Measurements from ENCODE around the gene MXD4.

MXD4 gene

GRCh38 chr4:2292646-2293108 is 30.8 kb upstream of the MXD4 start:
- FAIRE-seq (no peak), DNase-seq (ENCODE audit: insufficient read length, low spot score) (no peak)
- no peak for TF ChIP-seq POLR2AphosphoS5 (IDR thresholded peaks at IDR 0.05; ENCODE audit: low read depth, low read length)
- no peak for TF ChIP-seq SPI1 (IDR thresholded peaks at IDR 0.05; ENCODE audit: low read depth, low read length)
- no peak for TF ChIP-seq POLR2A (IDR thresholded peaks at IDR 0.05; ENCODE audit: low read depth, low read length)
- TF ChIP-seq POU2F2 (IDR thresholded peaks at IDR 0.05; ENCODE audit: low read depth, low read length): no peak
- no peak for TF ChIP-seq TAF1 (IDR thresholded peaks at IDR 0.05; ENCODE audit: low read depth, low read length)
- no peak for TF ChIP-seq PAX5 (IDR thresholded peaks at IDR 0.05; ENCODE audit: insufficient read depth, low read length, severe bottlenecking)

GRCh38 chr4:2291705-2292645 is 30.1 kb upstream of the MXD4 start:
- FAIRE-seq: no peak
- no peak for DNase-seq (ENCODE audit: insufficient read length, low spot score)
- TF ChIP-seq POLR2AphosphoS5 (IDR thresholded peaks at IDR 0.05; ENCODE audit: low read depth, low read length) (no peak), POU2F2 (IDR thresholded peaks at IDR 0.05; ENCODE audit: low read depth, low read length) (no peak), POLR2A (IDR thresholded peaks at IDR 0.05; ENCODE audit: low read depth, low read length) (no peak), SPI1 (IDR thresholded peaks at IDR 0.05; ENCODE audit: low read depth, low read length) (no peak)

DNA sequence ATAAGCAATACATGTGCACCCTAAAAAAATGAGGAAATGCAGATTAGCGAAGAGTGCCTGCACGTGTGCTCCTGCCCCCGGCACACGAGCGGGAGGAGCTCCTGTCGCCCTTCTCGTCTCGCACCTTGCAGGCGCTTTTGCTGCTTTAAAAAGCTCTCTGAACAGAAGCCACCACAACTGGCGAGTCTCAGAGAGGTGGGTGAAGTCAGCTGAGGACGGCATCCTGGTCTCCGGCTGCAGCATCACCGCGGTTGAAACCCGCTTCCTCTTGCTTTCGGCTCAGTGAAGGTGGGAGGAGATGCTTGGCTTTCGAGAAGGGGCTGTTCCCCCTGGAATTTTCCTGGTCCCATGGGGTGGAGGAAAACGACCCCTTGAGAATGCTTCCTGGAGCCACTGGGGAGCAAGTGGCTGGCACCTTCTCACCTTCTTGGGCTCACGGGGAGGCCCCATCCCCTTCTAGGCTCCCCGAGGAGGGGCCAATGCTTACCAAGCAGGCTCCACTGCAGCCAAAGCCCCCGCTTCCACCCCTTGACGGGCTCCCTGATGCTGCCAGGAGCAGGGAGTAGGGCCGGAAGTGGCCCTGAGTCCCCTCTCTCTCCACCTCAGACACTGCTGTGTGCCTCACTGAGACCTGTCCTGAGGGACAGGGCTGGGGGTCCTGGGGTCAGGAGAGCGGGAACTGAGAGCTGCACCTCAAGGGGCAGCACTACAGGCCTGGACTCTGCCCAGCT is 29.2 kb upstream of the MXD4 start:
- DNase-seq (ENCODE audit: insufficient read length, low spot score) (peak; percentile 53), FAIRE-seq (peak; percentile 57)
- TF ChIP-seq POLR2A (IDR thresholded peaks at IDR 0.05; ENCODE audit: low read depth, low read length) (no peak), SPI1 (IDR thresholded peaks at IDR 0.05; ENCODE audit: low read depth, low read length) (peak; percentile 44)

DNA sequence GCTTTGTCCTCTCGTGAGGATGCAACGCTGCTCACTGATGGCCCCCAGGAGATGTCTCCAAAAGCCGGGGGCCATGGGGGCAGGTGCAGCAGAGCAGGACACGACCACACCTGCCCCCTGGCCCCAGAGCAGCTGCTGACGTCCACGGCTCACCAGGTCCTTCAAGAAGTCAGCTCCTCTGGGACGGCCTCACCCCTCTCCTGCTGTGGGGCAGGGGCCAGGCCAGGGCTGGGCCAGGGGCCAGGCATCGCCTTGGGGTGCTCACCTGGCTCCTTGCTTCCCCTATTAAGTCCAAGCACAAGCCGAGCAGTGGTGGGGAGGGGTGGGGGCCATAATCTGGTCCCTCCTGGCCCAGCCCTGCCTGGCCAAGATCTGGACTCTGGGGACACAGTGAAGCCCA is 28.6 kb upstream of the MXD4 start:
- TF ChIP-seq SPI1 (IDR thresholded peaks at IDR 0.05; ENCODE audit: low read depth, low read length): no peak
- TF ChIP-seq POLR2A (IDR thresholded peaks at IDR 0.05; ENCODE audit: low read depth, low read length): no peak
- TF ChIP-seq POU2F2 (IDR thresholded peaks at IDR 0.05; ENCODE audit: low read depth, low read length): no peak
- TF ChIP-seq PAX5 (IDR thresholded peaks at IDR 0.05; ENCODE audit: insufficient read depth, low read length, severe bottlenecking): no peak
- TF ChIP-seq TAF1 (IDR thresholded peaks at IDR 0.05; ENCODE audit: low read depth, low read length): no peak
- TF ChIP-seq POLR2AphosphoS5 (IDR thresholded peaks at IDR 0.05; ENCODE audit: low read depth, low read length): no peak
- FAIRE-seq: no peak

GRCh38 chr4:2289955-2290333 is 28.0 kb upstream of the MXD4 start:
- FAIRE-seq (no peak), DNase-seq (ENCODE audit: insufficient read length, low spot score) (no peak)
- TF ChIP-seq TAF1 (IDR thresholded peaks at IDR 0.05; ENCODE audit: low read depth, low read length) (no peak), POU2F2 (IDR thresholded peaks at IDR 0.05; ENCODE audit: low read depth, low read length) (no peak), POLR2AphosphoS5 (IDR thresholded peaks at IDR 0.05; ENCODE audit: low read depth, low read length) (no peak), PAX5 (IDR thresholded peaks at IDR 0.05; ENCODE audit: insufficient read depth, low read length, severe bottlenecking) (no peak), SPI1 (IDR thresholded peaks at IDR 0.05; ENCODE audit: low read depth, low read length) (no peak), POLR2A (IDR thresholded peaks at IDR 0.05; ENCODE audit: low read depth, low read length) (no peak)

More for the DNA sequence above, 28.6 kb upstream of the MXD4 start:
- no peak for DNase-seq (ENCODE audit: insufficient read length, low spot score)

GRCh38 chr4:2289311-2289954 is 27.5 kb upstream of the MXD4 start:
- DNase-seq (ENCODE audit: insufficient read length, low spot score): no peak
- TF ChIP-seq PAX5 (IDR thresholded peaks at IDR 0.05; ENCODE audit: insufficient read depth, low read length, severe bottlenecking) (no peak), TAF1 (IDR thresholded peaks at IDR 0.05; ENCODE audit: low read depth, low read length) (no peak)
- FAIRE-seq: no peak

DNA sequence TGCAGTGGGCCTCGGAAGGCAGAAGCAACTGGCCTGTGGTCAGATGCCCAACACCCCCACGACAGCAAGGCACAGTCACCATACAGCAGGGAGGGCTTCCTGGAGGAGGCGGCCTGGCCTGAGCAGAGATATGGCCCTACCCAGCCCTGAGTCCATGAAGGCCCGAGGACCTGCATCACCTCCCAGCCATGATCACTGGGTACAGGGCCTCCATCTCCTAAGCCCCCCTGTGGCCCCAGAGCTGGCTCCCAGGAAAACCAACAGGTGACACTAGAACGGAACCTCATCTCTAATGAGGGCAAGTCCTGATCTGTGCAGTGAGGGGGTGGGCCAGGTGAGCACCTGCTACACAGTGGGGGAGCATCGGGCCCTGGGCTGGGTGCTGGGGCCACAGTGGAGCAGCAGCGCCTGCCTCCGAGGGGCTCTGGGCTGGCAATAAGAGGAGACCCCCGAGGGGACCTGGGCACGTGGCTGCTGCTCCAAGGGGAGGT is 26.2 kb upstream of the MXD4 start:
- TF ChIP-seq POLR2AphosphoS5 (IDR thresholded peaks at IDR 0.05; ENCODE audit: low read depth, low read length): no peak
- no peak for TF ChIP-seq POU2F2 (IDR thresholded peaks at IDR 0.05; ENCODE audit: low read depth, low read length)
- TF ChIP-seq PAX5 (IDR thresholded peaks at IDR 0.05; ENCODE audit: insufficient read depth, low read length, severe bottlenecking): no peak
- TF ChIP-seq TAF1 (IDR thresholded peaks at IDR 0.05; ENCODE audit: low read depth, low read length): no peak
- TF ChIP-seq SPI1 (IDR thresholded peaks at IDR 0.05; ENCODE audit: low read depth, low read length): no peak
- TF ChIP-seq POLR2A (IDR thresholded peaks at IDR 0.05; ENCODE audit: low read depth, low read length): no peak
- DNase-seq (ENCODE audit: insufficient read length, low spot score): no peak
- FAIRE-seq: no peak

GRCh38 chr4:2287594-2287915 is 25.6 kb upstream of the MXD4 start:
- no peak for DNase-seq (ENCODE audit: insufficient read length, low spot score)
- TF ChIP-seq TAF1 (IDR thresholded peaks at IDR 0.05; ENCODE audit: low read depth, low read length): no peak
- TF ChIP-seq POU2F2 (IDR thresholded peaks at IDR 0.05; ENCODE audit: low read depth, low read length): no peak
- no peak for TF ChIP-seq POLR2AphosphoS5 (IDR thresholded peaks at IDR 0.05; ENCODE audit: low read depth, low read length)
- no peak for TF ChIP-seq POLR2A (IDR thresholded peaks at IDR 0.05; ENCODE audit: low read depth, low read length)
- no peak for TF ChIP-seq PAX5 (IDR thresholded peaks at IDR 0.05; ENCODE audit: insufficient read depth, low read length, severe bottlenecking)
- no peak for TF ChIP-seq SPI1 (IDR thresholded peaks at IDR 0.05; ENCODE audit: low read depth, low read length)
- no peak for FAIRE-seq

DNA sequence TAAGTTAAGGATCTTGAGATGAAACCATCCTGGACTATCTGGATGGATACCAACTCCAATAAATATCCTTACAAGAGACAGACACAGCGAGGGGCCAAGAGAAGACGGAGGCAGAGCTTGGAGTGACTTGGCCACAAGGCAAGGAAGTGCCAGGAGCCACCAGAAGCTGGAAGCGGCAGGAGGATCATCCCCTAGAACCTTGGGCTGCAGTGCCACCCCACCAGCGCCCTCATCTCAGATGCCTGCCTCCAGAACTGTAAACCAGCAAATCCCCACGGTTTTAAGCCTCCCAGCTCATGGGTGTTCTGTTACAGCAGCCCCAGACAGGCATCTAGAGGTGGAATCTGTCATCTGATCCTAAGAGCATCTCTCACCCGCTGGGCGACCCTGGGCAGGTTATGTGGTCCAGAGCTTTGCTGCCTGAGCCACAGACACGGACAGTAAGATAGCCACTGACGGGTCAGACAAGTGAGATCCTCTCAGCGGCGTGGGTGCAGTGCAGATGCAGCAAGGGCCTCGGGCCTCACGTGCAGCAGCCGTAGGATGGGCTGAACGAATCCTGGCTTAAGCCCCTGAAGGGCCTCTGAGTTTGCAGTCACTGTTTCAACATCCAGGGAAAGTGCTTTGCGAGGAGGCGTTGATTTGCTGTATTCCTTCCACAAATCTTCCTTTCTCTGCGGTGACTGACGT is 25.1 kb upstream of the MXD4 start:
- DNase-seq (ENCODE audit: insufficient read length, low spot score) (no peak), FAIRE-seq (no peak)
- TF ChIP-seq POLR2A (IDR thresholded peaks at IDR 0.05; ENCODE audit: low read depth, low read length) (no peak), SPI1 (IDR thresholded peaks at IDR 0.05; ENCODE audit: low read depth, low read length) (no peak), PAX5 (IDR thresholded peaks at IDR 0.05; ENCODE audit: insufficient read depth, low read length, severe bottlenecking) (no peak), POLR2AphosphoS5 (IDR thresholded peaks at IDR 0.05; ENCODE audit: low read depth, low read length) (no peak), TAF1 (IDR thresholded peaks at IDR 0.05; ENCODE audit: low read depth, low read length) (no peak), POU2F2 (IDR thresholded peaks at IDR 0.05; ENCODE audit: low read depth, low read length) (no peak)
